Lung (tissue), 12 donors: ENCODE results near the gene ZG16. TPM values are rescaled to one million over a fixed set of nuclear protein-coding genes. Genes with fewer than 3 reads are reported as not detected.

Source experiments
- ATAC-seq: fragments of 200-7000 bp; cut with Tn5 transposase; one replicate; pipeline ENCODE4 v1.9.1; 2020; ENCODE audit warnings: moderate number of reproducible peaks; ENCODE audit not compliant: insufficient read depth, low FRiP score
- DNase-seq, 3 donors: peaks; one replicate each; pipeline ENCODE4 v3.0.0-alpha.2; 2013 to 2017
- H3K27ac ChIP-seq, 2 donors: one replicate each; pipeline ENCODE4 v1.5.1; 2013; ENCODE audit warnings: mild to moderate bottlenecking in 2 of 2, moderate library complexity in 2 of 2, control low read depth in 1 of 2, inconsistent platforms in 1 of 2, low read depth in 1 of 2, low read length in 1 of 2
- H3K27me3 ChIP-seq, 3 donors: one replicate each; pipeline ENCODE4 v1.5.1; 2013; ENCODE audit warnings: low read length in 2 of 3; ENCODE audit not compliant: control insufficient read depth in 3 of 3, insufficient read depth in 3 of 3
- H3K36me3 ChIP-seq, 4 donors: one replicate each; pipeline ENCODE4 v1.5.1; 2013; ENCODE audit warnings: low read length in 4 of 4, mild to moderate bottlenecking in 1 of 4, moderate library complexity in 1 of 4; ENCODE audit not compliant: control insufficient read depth in 4 of 4, insufficient read depth in 4 of 4
- H3K4me1 ChIP-seq, 5 donors: one replicate each; pipeline ENCODE4 v1.5.1; 2013; ENCODE audit warnings: low read length in 5 of 5, mild to moderate bottlenecking in 2 of 5, moderate library complexity in 1 of 5; ENCODE audit not compliant: control insufficient read depth in 5 of 5, insufficient read depth in 5 of 5
- H3K4me3 ChIP-seq: one replicate; pipeline ENCODE4 v1.5.1; 2013; ENCODE audit warnings: mild to moderate bottlenecking, control low read depth, moderate library complexity
- H3K9ac ChIP-seq, 2 donors: one replicate each; pipeline ENCODE4 v1.5.1; 2013; ENCODE audit warnings: low read length in 2 of 2, control low read depth in 1 of 2; ENCODE audit not compliant: insufficient read depth in 1 of 2
- H3K9me3 ChIP-seq, 4 donors: one replicate each; pipeline ENCODE4 v1.5.1; 2013; ENCODE audit warnings: low read length in 3 of 4, mild to moderate bottlenecking in 1 of 4, moderate library complexity in 1 of 4; ENCODE audit not compliant: control insufficient read depth in 4 of 4, insufficient read depth in 3 of 4
- CTCF ChIP-seq: IDR thresholded peaks from 2 replicates; pipeline ENCODE4 v1.5.1; 2012; ENCODE audit warnings: mild to moderate bottlenecking; ENCODE audit errors: control extremely low read depth, extremely low read depth
- WGBS, 2 donors: extraction: QIAGEN DNeasy Blood & Tissue Kit; methylation state at CpG; one replicate each; pipeline ENCODE4 v1.1.7; 2013; 5-methylcytosine and 5-hydroxymethylcytosine counted together
- polyA plus RNA-seq, 2 donors: library from polyadenylated mRNA; stranded (reverse); fragments of 200-250 nt; gene quantifications; one replicate each; pipeline ENCODE4 v1.2.1, GENCODE V29; 2013
- total RNA-seq, 2 donors: library from RNA; depleted of rRNA in 1 of 2; stranded (reverse); fragments of >200 nt in 1 of 2; gene quantifications; one replicate each; pipeline ENCODE4 v1.2.1, GENCODE V29; 2014 to 2021
- donor health status: control.
- donor health status: control.
- donor health status: Bipolar disorder and iron deficiency.
- donor health status: healthy.
- donor health status: DM: yes; HTN: yes; CAD: no.

The ZG16 gene
- total and polyA plus RNA-seq, 4 donors = 0.01 to 0.06 (median 0.04) TPM; not detected in 1

GRCh38 chr16:29804455-29805231 is 26.6 kb downstream of the ZG16 start:
- Histone ChIP-seq H3K4me3 (peak overlapping the region; percentile 90), H3K9ac (peak overlapping the region; percentile 63 to 94), H3K27me3 (no peaks in the 10 kb centered on the region), H3K36me3 (peaks cover 0 to 25% (median 22%) of the 10 kb centered on the region in 4 donors), H3K4me1 (peaks cover 5 to 36% (median 17%) of the 10 kb centered on the region in 5 donors), H3K9me3 (no peaks in the 10 kb centered on the region), H3K27ac (peak overlapping the region; percentile 77 to 98)
- DNase-seq (peak in 2 of 3 donors; percentile 40 to 56), ATAC-seq (peak; percentile 1)
- WGBS, 2 donors = 5 to 10% methylated on average over 26 of the region's 26 CpGs
- TF ChIP-seq CTCF = no peak

GRCh38 chr16:29805232-29806098 is 27.4 kb downstream of the ZG16 start:
- Histone ChIP-seq H3K27ac (peak overlapping the region; percentile 95 to 98), H3K9ac (peak overlapping the region; percentile 63 to 94), H3K36me3 (peaks cover 0 to 28% (median 24%) of the 10 kb centered on the region in 4 donors), H3K9me3 (no peaks in the 10 kb centered on the region), H3K4me1 (peaks cover 5 to 44% (median 20%) of the 10 kb centered on the region in 5 donors), H3K4me3 (peak overlapping the region; percentile 90), H3K27me3 (no peaks in the 10 kb centered on the region)
- TF ChIP-seq CTCF = no peak
- ATAC-seq = peak; percentile 89
- DNase-seq = peak; percentile 98 to 99 (median 99)
- WGBS, 2 donors = 0 to 1% methylated on average over 50 to 101 of the region's 103 CpGs

GRCh38 chr16:29806099-29806579 is 28.1 kb downstream of the ZG16 start, which contains the start of gene MAZ:
Gene MAZ (plus strand): TSS chr16:29806529. CDS start chr16:29806702, 173 bp downstream.
- no peak for TF ChIP-seq CTCF
- Histone ChIP-seq H3K9me3 (no peaks in the 10 kb centered on the region), H3K9ac (no peak within 1 kb of the TSS), H3K36me3 (peaks cover 0 to 29% (median 22%) of the 10 kb centered on the region in 4 donors), H3K4me1 (peaks cover 8 to 50% (median 23%) of the 10 kb centered on the region in 5 donors), H3K4me3 (peak within 1 kb of the TSS; percentile 57), H3K27ac (peak within 1 kb of the TSS; percentile 95), H3K27me3 (no peaks in the 10 kb centered on the region)
- DNase-seq (no peak), ATAC-seq (peak; percentile 0)
- 1% methylated on average over 50 of the region's 67 CpGs; no CpG with 5 or more reads in 1 of the 2 donors for WGBS, 2 donors
